SJCRH30 (cell line): Measurements from ENCODE around the gene NDUFS6. TPM values are rescaled to one million over a fixed set of nuclear protein-coding genes. Genes with fewer than 3 reads are reported as not detected.

Experiments
- DNase-seq, 2 experiments: peaks; one replicate each; pipeline ENCODE4 v3.0.0-alpha.2; 2015 to 2020
- H3K27ac ChIP-seq: fragments of 250-450 bp; sonication (Bioruptor Pico); 2 replicates; pipeline ENCODE4 v1.5.1; 2020; ENCODE audit warnings: mild to moderate bottlenecking, moderate library complexity
- H3K27me3 ChIP-seq: fragments of 250-450 bp; sonication (Bioruptor Pico); 2 replicates; pipeline ENCODE4 v1.5.1; 2020; ENCODE audit warnings: mild to moderate bottlenecking, moderate library complexity
- H3K36me3 ChIP-seq: fragments of 250-450 bp; sonication (Bioruptor Pico); 2 replicates; pipeline ENCODE4 v1.5.1; 2020; ENCODE audit warnings: mild to moderate bottlenecking, moderate library complexity
- H3K4me1 ChIP-seq: fragments of 250-450 bp; sonication (Bioruptor Pico); 2 replicates; pipeline ENCODE4 v1.5.1; 2020; ENCODE audit warnings: mild to moderate bottlenecking, moderate library complexity
- H3K4me3 ChIP-seq: fragments of 250-450 bp; sonication (Bioruptor Pico); 2 replicates; pipeline ENCODE4 v1.5.1; 2020; ENCODE audit warnings: mild to moderate bottlenecking, moderate library complexity
- H3K9me3 ChIP-seq: fragments of 250-450 bp; sonication (Bioruptor Pico); replicated peaks from 2 replicates; pipeline ENCODE4 v1.5.1; 2020; ENCODE audit warnings: mild to moderate bottlenecking, moderate library complexity
- total RNA-seq: library from RNA; depleted of rRNA; stranded (reverse); fragments of >200 nt; shearing (Covaris generic); gene quantifications from 2 replicates; pipeline ENCODE4 v1.2.3, GENCODE V29; 2014

NDUFS6 gene
- total RNA-seq, 1 experiment from 2014 or later, result 50.9 TPM

GRCh38 chr5:1818784-1819183, 17.6 kb downstream of the NDUFS6 start:
- no peaks in the 10 kb centered on the region for H3K9me3 ChIP-seq
- H3K4me3 ChIP-seq, result no peak overlapping the region
- H3K4me1 ChIP-seq, result no peaks in the 10 kb centered on the region
- H3K27me3 ChIP-seq, result no peaks in the 10 kb centered on the region
- no peak for DNase-seq
- H3K36me3 ChIP-seq, result peaks cover 11% of the 10 kb centered on the region; the same call in 1 of the 2 replicates
- H3K27ac ChIP-seq, result no peak overlapping the region

GRCh38 chr5:1819458-1819857, 18.3 kb downstream of the NDUFS6 start:
- H3K27me3 ChIP-seq, result no peaks in the 10 kb centered on the region
- H3K36me3 ChIP-seq, result peaks cover 11% of the 10 kb centered on the region; the same call in 1 of the 2 replicates
- H3K9me3 ChIP-seq, result no peaks in the 10 kb centered on the region
- no peak overlapping the region for H3K27ac ChIP-seq
- no peak overlapping the region for H3K4me3 ChIP-seq
- DNase-seq, result no peak
- H3K4me1 ChIP-seq, result no peaks in the 10 kb centered on the region

DNA sequence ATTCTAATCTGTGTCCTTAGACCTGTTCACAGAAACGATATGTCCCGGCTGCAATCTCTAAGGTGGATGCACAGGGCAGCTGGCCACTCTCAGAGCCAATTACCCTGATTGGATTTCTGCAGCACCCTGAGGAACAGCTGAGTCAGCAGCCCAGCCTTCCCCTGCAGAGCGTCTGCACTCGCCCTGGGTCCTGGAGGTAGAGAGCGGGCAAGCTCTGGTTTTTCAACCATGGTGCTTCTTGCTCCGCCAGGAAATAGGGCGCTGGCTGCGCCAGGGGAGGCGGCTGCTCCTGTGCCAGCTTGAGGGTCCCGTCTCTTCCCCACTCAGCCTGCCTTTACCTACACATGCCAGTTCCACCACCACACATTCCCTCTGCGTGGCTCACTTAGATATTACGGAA, 19.2 kb downstream of the NDUFS6 start:
- H3K36me3 ChIP-seq, result peaks cover 11% of the 10 kb centered on the region; the same call in 1 of the 2 replicates
- H3K27ac ChIP-seq, result no peak overlapping the region
- no peaks in the 10 kb centered on the region for H3K4me1 ChIP-seq
- no peak for DNase-seq
- H3K9me3 ChIP-seq, result no peaks in the 10 kb centered on the region
- no peaks in the 10 kb centered on the region for H3K27me3 ChIP-seq
- no peak overlapping the region for H3K4me3 ChIP-seq

- Histone ChIP-seq H3K9me3 (no peaks in the 10 kb centered on the region), H3K27me3 (no peaks in the 10 kb centered on the region), H3K4me3 (no peak overlapping the region), H3K36me3 (peaks cover 11% of the 10 kb centered on the region; the same call in 1 of the 2 replicates), H3K4me1 (no peaks in the 10 kb centered on the region), H3K27ac (no peak overlapping the region)
- no peak for DNase-seq
These were observed 19.7 kb downstream of the NDUFS6 start for GRCh38 chr5:1820926-1821325.

GRCh38 chr5:1821862-1822261, 20.7 kb downstream of the NDUFS6 start:
- Histone ChIP-seq H3K4me3 (no peak overlapping the region), H3K27me3 (no peaks in the 10 kb centered on the region), H3K4me1 (no peaks in the 10 kb centered on the region), H3K9me3 (no peaks in the 10 kb centered on the region), H3K27ac (no peak overlapping the region), H3K36me3 (peaks cover 11% of the 10 kb centered on the region; the same call in 1 of the 2 replicates)
- no peak for DNase-seq

GRCh38 chr5:1823381-1824034, 22.3 kb downstream of the NDUFS6 start:
- Histone ChIP-seq H3K36me3 (peaks cover 8% of the 10 kb centered on the region; the same call in 1 of the 2 replicates), H3K27me3 (no peaks in the 10 kb centered on the region), H3K27ac (no peak overlapping the region), H3K9me3 (no peaks in the 10 kb centered on the region), H3K4me1 (no peaks in the 10 kb centered on the region), H3K4me3 (no peak overlapping the region)
- DNase-seq, result no peak

DNA sequence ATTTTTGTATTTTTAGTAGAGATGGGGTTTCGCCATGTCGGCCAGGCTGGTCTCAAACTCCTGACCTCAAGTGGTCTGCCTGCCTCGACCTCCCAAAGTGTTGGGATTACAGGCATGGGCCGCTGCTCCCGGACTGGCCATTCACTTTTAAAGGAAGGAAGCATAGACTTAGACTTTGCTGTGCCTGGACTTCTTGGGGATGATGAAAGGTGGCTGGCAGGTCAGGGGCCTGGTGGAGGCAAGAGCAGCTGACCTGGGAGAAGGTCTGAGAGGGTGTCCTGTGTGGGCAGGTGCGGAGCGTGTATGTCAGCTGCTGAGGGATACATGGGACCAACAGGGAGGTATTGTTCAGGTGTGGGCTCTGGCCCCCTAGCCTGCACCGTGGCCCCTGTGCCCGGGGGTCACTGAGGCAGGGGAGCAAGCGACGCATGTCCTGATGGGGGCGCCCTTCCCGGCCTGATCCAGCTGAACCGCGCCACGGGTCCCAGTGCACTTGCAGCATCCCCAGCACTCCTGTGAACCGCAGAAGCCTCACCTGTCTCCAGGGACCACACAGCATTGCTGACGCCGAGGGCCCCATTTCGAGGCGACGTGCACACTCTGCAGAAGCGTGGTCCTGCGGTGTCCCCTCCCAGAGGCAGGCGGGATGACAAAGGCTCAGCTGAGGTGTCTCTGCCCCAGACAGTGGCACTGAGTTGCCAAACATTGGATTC, 23.1 kb downstream of the NDUFS6 start:
- Histone ChIP-seq H3K27me3 (no peaks in the 10 kb centered on the region), H3K4me3 (no peak overlapping the region), H3K36me3 (peaks cover 8% of the 10 kb centered on the region; the same call in 1 of the 2 replicates), H3K27ac (no peak overlapping the region), H3K4me1 (no peaks in the 10 kb centered on the region), H3K9me3 (no peaks in the 10 kb centered on the region)
- DNase-seq, result no peak

DNA sequence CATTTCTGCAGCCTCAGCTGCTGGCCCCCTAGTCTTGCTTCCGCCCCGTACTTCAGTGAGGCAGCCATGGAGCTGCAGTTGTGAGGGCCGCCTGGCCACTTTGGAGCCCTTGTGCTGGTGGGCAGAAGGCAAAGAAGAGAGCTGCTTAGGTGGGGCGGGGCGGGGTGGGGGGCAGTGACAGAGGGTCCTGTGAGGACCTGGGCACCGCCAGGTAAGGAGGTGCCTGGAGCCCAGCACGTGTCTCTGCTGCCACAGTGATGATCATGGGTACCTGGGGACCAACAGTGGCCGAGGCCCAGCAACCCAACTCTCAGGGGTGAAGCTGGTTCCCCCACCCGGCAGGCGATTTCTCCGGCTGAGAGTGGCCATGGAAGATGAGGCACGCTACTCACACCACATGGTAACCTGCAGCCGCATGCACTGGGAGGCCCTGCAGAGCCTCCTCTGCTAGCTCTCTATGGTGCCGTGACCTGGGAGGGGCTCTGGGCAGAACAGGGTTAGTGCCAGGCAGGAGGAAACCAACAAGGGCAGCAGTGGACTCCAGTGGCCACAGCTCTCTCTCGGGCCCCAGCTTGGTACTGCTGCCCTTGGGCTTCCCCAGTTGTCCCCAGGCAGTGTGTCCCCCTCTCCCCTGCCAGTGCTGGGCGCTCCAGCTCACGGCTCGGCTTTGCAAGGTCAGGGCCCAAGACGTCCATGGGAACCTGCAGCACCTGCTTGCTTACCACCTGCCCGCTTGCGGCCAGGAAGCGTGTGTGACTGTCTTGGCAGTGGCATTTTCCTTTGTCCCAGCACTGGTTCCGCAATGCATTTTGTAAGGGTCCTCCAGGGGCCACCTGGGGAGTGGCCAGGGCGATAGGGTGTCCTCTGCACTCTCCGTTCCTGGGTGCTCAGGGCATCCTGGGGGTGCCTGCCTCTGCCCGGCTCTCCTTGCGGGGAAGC, 24.0 kb downstream of the NDUFS6 start:
- H3K9me3 ChIP-seq, result no peaks in the 10 kb centered on the region
- no peak overlapping the region for H3K4me3 ChIP-seq
- peaks cover 4% of the 10 kb centered on the region; the same call in 1 of the 2 replicates for H3K36me3 ChIP-seq
- DNase-seq, result no peak
- no peak overlapping the region for H3K27ac ChIP-seq
- no peaks in the 10 kb centered on the region for H3K27me3 ChIP-seq
- no peaks in the 10 kb centered on the region for H3K4me1 ChIP-seq

DNA sequence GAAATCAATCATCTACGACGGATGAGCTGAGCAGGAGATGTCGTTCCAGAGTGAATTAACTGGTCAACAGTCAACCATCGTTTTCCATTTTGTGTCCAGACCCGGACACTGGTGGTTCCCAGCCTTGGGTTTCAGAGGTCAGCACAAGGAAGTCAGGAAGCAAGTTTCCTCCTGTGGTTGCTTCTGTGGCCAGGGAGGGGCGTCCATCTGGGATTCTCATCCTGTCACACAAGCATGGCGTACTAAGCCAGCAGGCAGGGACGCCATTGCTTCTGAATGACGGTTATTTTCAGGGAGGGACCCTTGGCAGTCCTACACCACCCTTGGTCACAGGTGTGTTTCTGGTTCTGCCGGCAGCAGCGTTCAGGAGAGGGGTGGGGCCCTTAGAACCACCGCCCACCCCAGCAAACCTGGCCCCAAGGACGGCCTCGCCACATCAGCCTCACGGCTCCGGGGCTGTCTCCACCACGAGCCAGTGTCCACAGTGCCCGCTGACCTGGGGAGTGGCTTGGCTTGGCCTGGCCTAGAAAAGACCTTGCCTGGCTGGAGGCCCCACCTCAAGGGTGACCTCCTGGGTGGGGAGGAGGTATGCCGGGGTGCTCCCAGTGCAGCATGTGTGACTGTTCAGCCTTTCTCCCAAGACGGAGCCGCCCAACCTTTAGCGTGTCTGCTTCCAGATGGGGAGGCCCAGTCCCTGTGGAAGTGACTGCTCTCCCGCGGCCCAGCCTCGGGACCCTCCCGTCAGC, 25.2 kb downstream of the NDUFS6 start:
- 0 out of 2 replicates have a peak, but pooled peaks cover 1% of the 10 kb centered on the region for H3K36me3 ChIP-seq
- H3K27me3 ChIP-seq, result no peaks in the 10 kb centered on the region
- H3K27ac ChIP-seq, result no peak overlapping the region
- no peaks in the 10 kb centered on the region for H3K9me3 ChIP-seq
- no peak overlapping the region for H3K4me3 ChIP-seq
- H3K4me1 ChIP-seq, result no peaks in the 10 kb centered on the region
- DNase-seq, result no peak

GRCh38 chr5:1827025-1827885, 26.0 kb downstream of the NDUFS6 start:
- DNase-seq, result no peak
- H3K36me3 ChIP-seq, result no peaks in the 10 kb centered on the region
- H3K4me1 ChIP-seq, result no peaks in the 10 kb centered on the region
- H3K27ac ChIP-seq, result no peak overlapping the region
- no peaks in the 10 kb centered on the region for H3K27me3 ChIP-seq
- no peak overlapping the region for H3K4me3 ChIP-seq
- no peaks in the 10 kb centered on the region for H3K9me3 ChIP-seq

GRCh38 chr5:1827886-1828397, 26.7 kb downstream of the NDUFS6 start:
- no peak overlapping the region for H3K4me3 ChIP-seq
- no peaks in the 10 kb centered on the region for H3K9me3 ChIP-seq
- no peaks in the 10 kb centered on the region for H3K4me1 ChIP-seq
- no peaks in the 10 kb centered on the region for H3K27me3 ChIP-seq
- no peak overlapping the region for H3K27ac ChIP-seq
- H3K36me3 ChIP-seq, result no peaks in the 10 kb centered on the region
- DNase-seq, result no peak

DNA sequence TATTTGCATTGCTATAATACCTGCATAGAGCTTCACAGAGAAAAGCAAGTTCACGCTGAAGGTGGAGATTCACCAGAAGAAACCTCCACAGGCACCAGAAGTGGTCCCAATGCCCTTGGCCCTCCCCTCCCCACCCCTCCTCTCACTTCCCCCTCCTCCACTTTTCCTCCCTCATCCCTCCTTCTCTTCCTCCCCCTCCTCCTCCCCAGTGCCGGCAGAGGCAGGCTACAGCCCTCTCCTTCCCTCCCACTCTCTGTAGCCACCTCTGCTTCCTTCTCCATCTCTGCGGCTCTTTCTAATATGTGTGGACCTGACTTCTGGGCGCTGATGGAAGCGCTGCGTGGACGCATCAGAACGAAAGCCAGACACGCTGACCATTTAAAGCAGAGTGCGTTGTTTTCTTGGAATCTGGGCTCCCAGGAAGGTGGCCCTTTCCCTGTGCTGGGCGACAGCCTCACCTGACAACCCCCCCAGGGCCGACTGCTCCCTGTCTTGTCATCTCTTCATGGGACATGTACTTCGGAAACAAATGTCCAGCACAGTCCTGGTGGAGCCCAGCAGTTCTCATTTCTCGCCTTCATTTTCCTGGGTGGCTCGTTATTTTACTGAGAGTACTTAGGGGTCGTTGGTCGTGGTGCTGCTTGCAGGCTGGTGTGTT, 29.5 kb downstream of the NDUFS6 start:
- no peak for DNase-seq
- no peak overlapping the region for H3K27ac ChIP-seq
- H3K9me3 ChIP-seq, result no peaks in the 10 kb centered on the region
- H3K36me3 ChIP-seq, result no peaks in the 10 kb centered on the region
- no peaks in the 10 kb centered on the region for H3K27me3 ChIP-seq
- no peak overlapping the region for H3K4me3 ChIP-seq
- no peaks in the 10 kb centered on the region for H3K4me1 ChIP-seq

DNA sequence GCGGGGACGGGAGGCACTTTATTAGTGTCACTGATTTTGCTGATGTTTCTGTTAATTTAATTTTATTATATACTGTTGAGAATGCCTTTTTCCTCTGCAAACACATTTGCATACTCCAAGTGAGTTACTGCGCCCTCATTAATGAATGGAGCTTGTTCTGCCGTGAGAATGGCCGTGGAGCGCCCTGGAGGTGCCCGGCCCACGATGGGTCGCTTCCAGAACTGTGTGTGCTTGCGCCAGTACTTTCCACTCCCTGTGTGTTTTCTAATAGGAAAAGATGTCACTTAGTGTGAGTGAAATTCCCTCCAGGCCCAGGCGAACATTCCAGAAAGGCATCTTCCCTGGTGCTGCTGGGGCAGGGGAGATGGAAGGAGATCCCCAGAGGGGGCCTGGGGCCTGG, 30.1 kb downstream of the NDUFS6 start:
- Histone ChIP-seq H3K27me3 (no peaks in the 10 kb centered on the region), H3K36me3 (no peaks in the 10 kb centered on the region), H3K27ac (no peak overlapping the region), H3K4me3 (no peak overlapping the region), H3K9me3 (no peaks in the 10 kb centered on the region), H3K4me1 (no peaks in the 10 kb centered on the region)
- no peak for DNase-seq
